GM19397 (cell line): ENCODE data around the gene EPHA6.
"Not testable (repeated sequence)": the region's sequence is repeated elsewhere in the genome, so short reads cannot be mapped to it uniquely, and the experiment has no call there.

ENCODE experiments used
- ATAC-seq: cut with Tn5 transposase; IDR thresholded peaks from one replicate; pipeline ENCODE4 v1.9.1; 2021; ENCODE audit warnings: mild to moderate bottlenecking, moderate library complexity; ENCODE audit not compliant: unreplicated experiment

Gene EPHA6

DNA sequence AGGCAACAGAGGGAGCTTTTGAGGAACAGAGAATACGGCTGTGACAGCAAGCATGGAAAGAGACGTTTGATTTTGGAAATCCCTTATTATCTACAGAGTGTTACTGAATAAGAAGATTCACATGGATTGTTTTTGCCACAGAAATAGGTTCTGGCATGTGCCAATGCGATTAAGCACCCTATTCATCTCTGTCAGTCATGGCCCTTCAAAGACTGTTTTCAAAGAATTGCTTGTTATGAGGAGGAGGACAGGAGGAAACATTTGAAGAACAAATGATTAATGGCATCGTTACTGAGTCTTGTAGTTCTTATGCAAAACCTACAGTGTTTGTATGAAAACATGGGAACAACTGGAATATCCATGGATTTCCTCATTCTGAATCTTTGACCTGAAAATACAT is 86.2 kb downstream of the EPHA6 start:
- ATAC-seq, result no peak

DNA sequence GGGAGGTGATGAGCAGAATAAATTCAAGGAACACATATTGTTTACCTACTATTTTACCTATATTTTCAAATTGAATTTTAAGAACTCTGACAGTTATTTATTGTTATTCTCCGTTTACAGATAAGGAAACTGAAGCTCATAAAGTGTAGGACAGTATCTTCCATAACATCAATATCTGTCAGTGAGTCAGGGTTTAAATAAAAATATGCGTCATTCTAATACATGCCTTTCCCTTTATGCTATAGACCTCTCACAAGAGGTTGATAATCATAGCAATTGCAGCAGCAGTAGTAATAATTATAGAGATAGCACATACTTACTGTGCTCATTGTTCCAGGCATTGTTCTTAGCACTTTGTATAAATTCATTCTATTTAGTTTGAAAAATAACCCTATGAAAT is 101.1 kb downstream of the EPHA6 start:
- ATAC-seq, result no peak

DNA sequence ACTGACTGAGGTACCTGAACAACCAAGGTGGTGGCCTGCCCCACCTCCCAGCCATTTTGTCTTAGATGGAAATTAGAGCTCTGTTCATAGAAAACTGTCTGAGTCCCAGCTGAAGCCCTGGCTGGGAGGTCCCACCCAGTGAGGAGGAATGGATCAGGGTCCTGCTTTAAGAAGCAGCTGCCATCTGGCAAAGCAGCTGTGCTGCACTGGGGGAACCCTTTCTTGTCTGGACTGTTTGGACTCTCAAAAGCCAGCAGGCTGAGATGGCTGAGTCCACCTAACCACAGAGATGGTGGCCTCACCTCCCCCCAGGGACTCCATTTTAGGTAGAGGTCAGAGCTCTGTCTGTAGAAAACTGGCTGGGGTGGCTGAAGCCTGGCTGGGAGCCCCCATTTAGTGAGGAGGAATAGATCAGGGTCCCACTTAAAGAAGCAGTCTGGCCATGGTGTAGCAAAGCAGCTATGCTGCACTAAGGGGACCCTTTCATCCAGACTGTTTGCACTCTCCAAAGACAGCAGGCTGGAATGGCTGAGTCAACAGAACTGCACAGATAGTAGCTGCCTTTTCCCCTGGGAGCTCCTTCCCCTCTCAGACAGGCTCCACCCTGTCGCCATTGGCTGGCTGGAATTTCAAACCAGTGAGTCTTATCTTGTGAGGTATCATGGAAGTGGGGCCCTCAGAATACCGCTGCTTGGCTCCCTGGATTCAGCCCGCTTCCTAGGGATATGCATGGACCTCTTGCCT is 116.9 kb downstream of the EPHA6 start:
- ATAC-seq, result no peak

DNA sequence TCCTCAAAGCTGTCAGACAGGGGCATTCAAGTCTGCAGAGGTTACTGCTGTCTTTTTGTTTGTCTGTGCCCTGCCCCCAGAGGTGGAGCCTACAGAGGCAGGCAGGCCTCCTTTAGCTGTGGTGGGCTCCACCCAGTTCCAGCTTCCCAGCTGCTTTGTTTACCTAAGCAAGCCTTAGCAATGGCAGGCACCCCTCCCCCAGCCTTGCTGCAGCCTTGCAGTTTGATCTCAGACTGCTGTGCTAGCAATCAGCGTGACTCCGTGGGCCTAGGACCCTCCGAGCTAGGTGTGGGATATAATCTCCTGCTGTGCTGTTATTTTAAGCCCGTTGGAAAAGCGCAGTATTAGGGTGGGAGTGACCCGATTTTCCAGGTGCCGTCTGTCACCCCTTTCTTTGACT is 127.7 kb downstream of the EPHA6 start:
- not testable (repeated sequence) for ATAC-seq

DNA sequence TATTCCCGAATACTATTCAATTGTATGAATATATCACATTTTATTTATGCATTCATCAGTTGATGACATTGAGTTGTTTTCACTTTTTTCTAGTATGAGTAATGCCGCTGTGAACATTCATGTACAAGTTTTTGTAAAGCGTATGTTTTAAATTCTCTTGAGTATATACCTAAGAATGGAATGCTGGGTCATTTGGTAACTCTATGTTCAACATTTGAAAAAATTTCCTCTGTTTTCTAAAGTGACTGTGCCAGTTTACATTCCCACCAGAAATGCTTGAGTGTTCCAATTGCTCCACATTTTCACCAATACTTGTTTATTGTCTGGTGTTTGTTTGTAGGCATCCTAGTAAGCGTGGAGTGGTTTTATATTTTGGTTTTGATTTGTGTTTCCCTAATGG is 144.5 kb downstream of the EPHA6 start:
- ATAC-seq, result no peak

DNA sequence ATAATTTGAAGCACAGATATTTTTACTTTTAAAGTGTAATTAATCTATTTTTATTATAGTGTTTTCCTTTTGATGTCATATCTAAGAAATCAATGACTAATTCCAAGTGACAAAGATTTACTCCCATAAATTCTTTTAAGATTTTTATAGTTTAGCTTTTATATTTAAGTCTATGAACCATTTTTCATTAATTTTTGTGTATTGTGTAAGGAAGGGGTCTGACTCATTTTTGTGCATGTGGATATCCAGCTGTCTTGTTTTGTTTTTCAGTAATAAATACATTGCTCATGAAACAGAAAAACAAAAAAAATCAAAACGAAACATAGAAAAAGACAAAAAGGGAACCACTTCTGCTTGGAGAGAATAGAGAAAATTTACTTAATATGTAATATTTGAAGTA is 145.1 kb downstream of the EPHA6 start:
- no peak for ATAC-seq

DNA sequence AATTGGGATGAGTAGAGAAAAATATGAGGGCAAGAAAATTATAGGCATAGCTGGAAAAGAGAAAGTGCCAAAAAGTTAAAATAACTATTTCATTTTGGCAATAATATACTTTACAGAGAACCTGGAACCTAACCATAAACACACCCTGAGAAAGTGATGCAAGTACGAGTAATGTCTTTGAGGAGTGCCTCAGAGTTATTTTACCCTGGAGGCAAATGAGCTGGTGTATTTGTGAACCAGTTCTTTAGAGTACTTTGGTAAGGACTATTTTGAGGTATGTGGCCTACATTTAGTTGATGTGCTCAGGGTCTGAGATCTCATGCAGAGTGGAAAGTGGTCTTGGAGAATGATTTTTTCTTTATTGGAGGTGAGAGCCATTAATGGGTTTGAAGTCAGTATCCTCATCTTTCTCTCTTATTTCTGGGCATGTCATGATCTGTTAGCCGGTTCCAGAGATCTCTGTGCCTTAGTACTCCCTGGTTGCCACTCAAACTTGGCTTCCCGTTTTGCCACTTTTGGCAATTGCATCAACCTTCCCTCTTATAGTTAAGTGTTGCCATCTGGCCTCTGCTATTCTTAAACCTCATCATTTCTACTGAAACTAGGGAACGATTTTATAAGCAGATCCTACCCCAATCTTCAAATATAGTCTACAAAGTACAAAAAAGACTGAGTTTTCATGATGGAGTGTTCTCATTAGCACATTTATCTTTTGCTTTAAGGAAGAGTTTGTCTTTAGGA is 145.7 kb downstream of the EPHA6 start:
- no peak for ATAC-seq

- ATAC-seq, result no peak
Observed at GRCh38 chr3:96960661-96961330, 146.4 kb downstream of the EPHA6 start.

DNA sequence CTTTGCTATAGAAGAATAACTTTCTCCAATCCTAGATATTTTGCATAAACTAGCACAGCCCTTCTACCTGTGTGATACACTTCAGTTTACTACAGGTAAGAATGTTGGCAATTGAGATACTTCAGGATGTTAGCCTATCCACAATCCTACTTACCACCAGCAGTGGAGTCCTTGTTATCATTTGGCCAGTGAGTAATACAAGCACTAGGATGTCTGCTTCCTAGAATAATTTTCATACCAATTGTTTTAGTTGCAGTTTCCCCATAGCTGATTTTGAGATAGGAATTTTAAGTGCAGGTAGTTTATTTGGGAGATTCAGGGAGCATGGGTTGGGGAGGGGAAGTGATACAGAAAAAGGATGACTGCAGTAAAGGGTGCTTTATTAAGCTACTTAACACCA is 147.2 kb downstream of the EPHA6 start:
- ATAC-seq, result no peak

DNA sequence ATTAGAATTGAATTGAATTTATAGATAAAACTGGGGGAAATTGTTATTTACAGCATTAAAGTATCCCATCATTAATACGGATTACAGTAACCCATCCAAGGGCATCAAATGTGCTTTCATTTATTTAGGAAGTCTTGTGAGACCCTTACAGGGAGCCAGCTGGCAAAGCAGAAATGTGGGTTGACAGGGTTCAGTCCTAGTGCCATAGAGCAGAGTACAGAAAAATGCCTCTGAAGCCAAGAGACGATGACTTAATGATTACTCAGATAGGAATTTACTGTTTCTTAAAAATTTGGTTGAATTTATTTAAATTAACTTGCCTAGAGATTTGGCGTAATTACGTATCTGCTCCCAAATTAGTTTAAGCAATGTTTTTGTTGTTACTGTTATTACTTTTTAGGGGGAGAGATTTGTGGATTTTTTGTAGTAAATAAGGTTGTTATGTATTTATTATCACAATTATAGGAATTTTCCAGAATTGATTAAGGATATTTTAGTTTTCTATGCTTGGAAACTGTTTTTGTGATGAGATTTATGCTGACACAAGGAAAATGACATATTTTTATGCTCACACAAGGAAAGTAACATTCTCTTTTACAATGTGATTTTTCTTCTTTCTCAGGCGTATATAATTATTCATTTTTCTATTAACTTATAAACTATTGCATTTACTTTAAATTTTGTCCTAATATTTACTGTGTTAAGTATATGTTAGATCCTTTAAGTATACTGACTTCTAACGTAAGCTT is 152.0 kb downstream of the EPHA6 start:
- no peak for ATAC-seq

- ATAC-seq, result no peak
Observed at GRCh38 chr3:96970211-96970610, 155.8 kb downstream of the EPHA6 start.

GRCh38 chr3:96977671-96978070 is 163.3 kb downstream of the EPHA6 start:
- no peak for ATAC-seq

DNA sequence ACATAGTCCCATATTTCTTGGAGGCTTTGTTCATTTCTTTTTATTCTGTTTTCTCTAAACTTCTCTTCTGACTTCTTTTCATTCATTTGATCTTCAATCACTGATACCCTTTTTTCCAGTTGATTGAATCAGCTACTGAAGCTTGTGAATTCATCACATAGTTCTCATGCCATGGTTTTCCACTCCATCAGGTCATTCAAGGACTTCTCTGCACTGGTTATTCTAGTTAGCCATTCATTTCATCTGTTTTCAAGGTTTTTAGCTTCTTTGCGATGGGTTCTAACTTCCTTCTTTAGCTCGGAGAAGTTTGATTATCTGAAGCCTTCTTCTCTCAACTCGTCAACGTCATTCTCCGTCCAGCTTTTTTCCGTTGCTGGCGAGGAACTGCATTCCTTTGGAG is 169.3 kb downstream of the EPHA6 start:
- not testable (repeated sequence) for ATAC-seq

DNA sequence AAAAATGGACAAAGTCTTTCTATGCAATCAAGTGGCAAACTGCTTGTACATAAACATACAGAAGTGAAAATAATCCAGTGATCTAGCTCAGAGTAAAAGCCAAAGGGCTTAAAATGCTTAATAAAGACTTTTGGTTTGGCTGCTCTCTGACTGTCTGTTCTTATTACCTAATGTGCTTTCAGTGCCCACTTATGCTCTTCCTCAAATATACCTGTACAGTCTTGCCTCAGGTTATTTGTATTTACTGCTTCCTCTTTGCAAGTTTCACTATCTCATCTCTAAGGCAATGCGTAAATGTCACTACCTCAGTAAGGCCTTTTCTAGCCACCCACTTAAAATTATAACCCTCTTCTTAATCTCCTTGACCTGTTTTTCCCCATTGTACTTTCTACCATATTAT is 171.8 kb downstream of the EPHA6 start:
- no peak for ATAC-seq

- ATAC-seq, result no peak
Observed at GRCh38 chr3:96991231-96991630, 176.8 kb downstream of the EPHA6 start.

GRCh38 chr3:96991800-96992365 is 177.5 kb downstream of the EPHA6 start:
- ATAC-seq, result no peak

GRCh38 chr3:96994988-96995387 is 180.6 kb downstream of the EPHA6 start:
- no peak for ATAC-seq

DNA sequence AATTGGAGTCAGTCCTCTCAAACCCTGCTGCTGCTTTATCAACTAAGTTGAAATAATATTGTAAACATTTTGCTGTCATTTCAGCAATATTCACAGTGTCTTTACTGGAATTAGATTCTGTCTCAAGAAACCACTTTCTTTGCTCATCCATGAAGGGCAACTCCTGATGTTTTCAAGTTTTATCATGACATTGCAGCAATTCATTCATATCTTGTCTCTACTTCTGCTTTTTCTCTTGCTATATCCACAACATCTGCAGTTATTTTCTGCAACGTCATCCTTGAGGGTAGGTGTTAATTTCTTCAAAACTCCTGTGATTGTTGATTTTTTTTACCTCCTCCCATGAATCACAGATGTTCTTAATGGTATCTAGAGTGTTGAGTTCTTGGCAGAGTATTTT is 181.6 kb downstream of the EPHA6 start:
- ATAC-seq, result no peak

DNA sequence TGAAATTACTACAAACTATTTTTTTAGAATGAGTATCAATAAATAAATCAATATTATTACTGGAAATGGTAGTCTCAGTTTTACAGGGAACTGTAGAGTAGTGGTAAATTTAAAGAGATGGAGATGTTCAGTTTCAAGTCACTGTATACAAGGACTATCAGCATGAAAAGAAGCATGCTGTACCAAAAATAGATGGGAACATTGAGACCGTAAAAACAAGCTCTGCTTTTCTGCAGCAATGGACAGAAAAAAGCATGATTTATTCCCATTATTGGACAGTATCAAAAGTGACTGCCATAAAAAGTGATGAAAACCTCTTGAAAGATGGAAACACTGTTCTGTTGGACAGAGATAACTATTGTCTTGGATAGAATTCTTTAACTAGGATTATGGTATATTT is 187.2 kb downstream of the EPHA6 start:
- no peak for ATAC-seq

DNA sequence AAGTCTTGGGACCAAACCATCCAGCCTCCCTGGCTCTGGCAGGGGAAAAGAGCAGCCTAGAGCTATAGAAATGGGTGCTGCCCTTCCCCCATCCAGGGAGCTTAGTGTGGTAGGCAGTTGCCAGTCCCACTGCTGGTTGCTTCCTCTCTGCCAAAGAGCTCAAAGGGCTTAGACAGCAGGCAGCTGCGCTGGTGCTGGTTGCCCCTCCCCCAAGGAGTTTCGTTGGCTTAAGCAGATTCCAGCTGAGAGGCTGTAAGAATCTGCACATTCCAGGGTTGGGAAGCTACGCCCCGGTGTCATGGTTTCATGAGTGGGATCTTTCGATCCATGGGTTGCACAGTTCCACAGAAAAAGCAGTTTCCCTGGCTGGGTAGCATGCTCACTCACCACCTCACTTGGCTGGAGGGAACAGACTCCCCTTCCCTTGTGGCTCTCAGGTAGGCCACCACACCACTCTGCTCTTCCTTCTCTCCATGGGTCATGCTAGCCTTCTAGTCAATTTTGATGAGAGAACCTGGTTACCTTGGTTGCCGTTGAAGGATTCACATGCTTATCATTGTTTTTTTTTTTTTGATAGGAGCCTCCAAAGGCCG is 195.1 kb downstream of the EPHA6 start:
- no peak for ATAC-seq
